Measurements from ENCODE around the gene KCNJ8.
"Not testable (repeated sequence)": the region's sequence is repeated elsewhere in the genome, so short reads cannot be mapped to it uniquely, and the experiment has no call there.

The KCNJ8 gene

DNA sequence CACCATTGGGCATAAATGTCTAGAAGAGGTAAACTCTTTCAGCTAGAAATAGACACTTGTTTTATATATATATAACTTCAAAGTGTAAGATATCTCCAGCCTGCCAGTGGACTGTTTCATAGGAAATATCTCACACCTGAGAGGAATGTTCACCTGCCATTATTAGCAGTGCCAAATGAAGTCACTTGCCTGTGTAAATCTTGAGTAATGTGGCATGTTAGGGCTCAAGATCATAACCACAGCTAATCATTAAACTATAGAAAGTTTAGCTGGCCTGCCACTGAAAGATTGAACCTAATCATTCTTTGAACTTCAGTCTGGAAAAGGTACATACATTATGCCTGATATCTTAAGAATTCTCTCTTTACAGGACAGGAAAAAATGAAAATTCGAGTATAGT lies 25.5 kb upstream of the KCNJ8 start:
- DNase-seq (ENCODE audit: low read depth): no peak
- TF ChIP-seq, protein P1, sequence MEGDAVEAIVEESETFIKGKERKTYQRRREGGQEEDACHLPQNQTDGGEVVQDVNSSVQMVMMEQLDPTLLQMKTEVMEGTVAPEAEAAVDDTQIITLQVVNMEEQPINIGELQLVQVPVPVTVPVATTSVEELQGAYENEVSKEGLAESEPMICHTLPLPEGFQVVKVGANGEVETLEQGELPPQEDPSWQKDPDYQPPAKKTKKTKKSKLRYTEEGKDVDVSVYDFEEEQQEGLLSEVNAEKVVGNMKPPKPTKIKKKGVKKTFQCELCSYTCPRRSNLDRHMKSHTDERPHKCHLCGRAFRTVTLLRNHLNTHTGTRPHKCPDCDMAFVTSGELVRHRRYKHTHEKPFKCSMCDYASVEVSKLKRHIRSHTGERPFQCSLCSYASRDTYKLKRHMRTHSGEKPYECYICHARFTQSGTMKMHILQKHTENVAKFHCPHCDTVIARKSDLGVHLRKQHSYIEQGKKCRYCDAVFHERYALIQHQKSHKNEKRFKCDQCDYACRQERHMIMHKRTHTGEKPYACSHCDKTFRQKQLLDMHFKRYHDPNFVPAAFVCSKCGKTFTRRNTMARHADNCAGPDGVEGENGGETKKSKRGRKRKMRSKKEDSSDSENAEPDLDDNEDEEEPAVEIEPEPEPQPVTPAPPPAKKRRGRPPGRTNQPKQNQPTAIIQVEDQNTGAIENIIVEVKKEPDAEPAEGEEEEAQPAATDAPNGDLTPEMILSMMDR (conservative IDR thresholded peaks at IDR 0.05; ENCODE audit: low read length): no peak
- no peak overlapping the region for H3K4me3 ChIP-seq (ENCODE audit: low read length)

DNA sequence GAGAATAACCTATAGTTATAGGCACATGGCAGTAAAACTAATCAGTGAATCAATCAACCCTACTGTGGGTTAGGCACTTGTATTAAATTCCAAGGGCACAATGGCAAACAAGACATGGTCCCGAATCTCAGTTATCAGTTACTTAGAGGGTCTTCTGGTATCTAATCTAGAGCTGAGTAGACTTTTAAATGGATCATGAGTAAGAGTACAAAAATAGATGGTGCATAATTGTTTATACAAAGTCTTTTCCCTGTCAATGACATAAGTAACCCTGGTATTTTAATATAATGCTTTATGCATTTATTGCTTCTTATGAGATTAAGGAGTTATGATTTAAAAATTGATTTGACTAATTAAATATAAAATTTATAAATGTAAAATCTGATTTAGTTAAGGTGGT lies 23.0 kb upstream of the KCNJ8 start:
- H3K4me3 ChIP-seq (ENCODE audit: low read length): no peak overlapping the region
- TF ChIP-seq, protein P1 (conservative IDR thresholded peaks at IDR 0.05; ENCODE audit: low read length): no peak
- DNase-seq (ENCODE audit: low read depth): no peak

DNA sequence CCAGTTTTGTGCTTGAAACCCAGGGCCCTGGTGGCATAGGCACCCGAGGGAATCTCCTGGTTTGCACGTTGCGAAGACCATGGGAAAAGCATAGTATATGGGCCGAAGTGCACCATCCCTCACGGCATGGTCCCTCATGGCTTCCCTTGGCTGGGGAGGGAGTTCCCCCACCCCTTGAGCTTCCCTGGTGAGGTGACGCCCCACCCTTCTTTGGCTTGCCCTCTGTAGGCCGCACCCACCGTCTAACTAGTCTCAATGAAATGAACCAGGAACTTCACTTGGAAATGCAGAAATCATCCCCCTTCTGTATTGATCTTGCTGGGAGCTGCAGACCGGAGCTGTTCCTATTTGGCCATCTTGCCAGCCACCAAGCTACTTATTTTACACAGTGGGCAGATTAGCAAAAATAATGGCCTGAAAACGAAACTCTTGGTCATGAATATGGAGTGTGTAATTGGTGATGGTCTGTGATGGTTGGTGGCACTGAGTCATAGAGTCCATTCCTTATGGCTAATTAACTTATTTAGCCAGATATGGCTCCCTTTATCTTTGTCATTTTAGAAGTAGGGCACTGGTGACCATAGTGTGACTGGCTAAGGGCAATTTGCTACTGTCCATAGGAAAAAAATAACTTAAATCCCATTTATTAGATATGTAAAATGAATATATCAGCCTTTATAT lies 21.3 kb upstream of the KCNJ8 start:
- no peak overlapping the region for H3K4me3 ChIP-seq (ENCODE audit: low read length)
- TF ChIP-seq, protein P1 (conservative IDR thresholded peaks at IDR 0.05; ENCODE audit: low read length): no peak
- DNase-seq (ENCODE audit: low read depth): no peak

DNA sequence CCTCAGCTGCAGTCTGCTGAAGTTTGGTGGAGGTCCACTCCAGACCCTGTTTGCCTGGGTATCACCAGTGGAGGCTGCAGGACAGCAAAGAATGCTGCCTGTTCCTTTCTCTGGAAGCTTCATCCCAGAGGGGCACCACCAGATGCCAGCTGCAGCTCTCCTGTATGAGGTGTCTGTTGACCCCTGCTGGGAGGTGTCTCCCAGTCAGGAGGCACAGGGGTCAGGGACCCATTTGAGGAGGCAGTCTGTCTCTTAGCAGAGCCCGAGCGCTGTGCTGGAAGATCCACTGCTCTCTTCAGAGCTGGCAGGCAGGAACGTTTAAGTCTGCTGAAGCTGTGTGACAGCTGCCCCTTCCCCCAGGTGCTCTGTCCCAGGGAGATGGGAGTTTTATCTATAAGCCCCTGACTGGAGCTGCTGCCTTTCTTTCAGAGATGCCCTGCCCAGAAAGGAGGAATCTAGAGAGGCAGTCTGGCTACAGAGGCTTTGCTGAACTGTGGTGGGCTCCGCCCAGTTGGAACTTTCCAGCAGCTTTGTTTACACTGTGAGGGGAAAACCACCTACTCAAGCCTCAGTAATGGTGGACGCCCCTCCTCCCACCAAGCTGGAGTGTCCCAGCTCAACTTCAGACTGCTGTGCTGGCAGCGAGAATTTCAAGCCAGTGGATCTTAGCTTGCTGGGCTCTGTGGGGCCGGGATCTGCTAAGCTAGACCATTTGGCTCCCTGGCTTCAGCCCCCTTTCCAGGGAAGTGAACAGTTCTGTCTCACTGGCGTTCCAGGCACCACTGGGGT lies 20.5 kb upstream of the KCNJ8 start:
- H3K4me3 ChIP-seq (ENCODE audit: low read length); DNase-seq (ENCODE audit: low read depth): not testable (repeated sequence)

DNA sequence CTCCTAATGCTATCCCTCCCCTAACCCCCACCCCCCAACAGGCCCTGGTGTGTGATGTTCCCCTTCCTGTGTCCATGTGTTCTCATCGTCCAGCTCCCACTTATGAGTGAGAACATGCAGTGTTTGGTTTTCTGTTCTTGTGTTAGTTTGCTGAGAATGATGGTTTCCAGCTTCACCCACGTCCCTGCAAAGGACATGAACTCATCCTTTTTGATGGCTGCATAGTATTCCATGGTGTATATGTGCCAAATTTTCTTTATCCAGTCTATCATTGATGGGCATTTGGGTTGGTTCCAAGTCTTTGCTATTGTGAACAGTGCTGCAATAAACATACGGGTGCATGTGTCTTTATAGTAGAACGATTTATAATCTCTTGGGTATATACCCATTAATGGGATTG lies 15.2 kb upstream of the KCNJ8 start:
- not testable (repeated sequence) for H3K4me3 ChIP-seq (ENCODE audit: low read length); DNase-seq (ENCODE audit: low read depth)

DNA sequence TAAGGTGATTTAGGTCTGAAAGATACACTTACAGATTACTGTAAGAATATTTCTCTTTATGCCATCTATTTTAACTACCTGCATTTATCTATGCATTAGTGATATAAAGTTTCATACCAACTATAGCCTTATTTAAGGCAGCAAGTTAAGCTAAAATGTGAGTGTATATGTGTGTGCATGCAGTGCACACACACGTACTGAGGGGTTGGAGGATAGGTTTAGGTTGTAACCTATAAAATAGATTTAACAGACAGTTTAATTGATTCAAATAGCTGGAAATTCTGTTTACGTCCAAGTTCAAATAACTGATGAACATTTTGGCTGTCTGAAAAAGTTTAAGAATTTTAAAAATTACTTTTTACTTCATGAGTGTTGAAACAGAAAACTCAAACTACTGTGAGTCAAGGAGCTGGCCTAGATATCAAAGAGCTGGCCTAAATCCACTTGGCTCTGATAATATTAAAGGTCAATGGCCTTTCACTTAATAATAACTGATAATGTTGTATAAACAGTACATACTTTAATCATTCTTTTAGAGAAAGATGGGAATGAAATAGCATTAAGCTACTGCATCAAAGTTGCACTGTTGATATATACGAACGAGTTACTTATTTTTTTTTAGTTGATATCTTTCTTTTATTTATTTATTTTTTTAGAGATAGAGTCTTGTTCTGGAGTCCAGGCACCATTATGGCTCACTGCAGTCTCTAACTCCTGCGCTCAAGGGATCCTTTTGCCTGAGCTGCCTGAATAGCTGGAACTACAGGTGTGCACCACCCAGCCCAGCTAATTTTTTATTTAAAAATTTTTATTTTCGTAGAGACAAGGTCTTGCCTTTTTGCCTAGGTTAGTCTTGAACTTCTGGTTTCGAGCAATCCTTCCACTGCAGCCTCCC lies 13.8 kb upstream of the KCNJ8 start:
- DNase-seq (ENCODE audit: low read depth): no peak
- TF ChIP-seq, protein P1 (conservative IDR thresholded peaks at IDR 0.05; ENCODE audit: low read length): no peak

DNA sequence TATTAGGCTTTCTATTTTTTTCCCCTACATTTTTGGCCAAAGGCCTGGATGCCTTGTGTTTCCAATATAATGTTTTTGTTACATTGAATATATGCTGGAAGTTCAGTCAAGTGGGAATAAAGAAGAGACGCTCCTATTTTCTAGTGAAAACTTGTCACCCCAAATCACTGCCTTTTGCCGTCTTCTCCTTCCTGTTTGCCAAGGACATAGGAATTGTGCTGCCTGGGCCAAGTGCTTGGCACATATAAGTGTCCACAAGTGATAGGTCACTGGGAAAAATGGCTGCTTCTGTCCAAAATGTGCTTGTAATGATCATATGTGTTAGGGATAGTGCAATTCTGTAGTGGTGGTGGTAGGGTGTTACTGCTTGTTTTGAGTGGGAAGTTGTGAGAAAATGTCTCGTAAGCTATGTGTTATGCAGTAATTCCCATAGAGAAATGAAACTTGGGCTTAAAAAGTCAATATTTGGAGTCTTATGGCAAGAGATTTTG lies 11.6 kb upstream of the KCNJ8 start:
- TF ChIP-seq, protein P1 (conservative IDR thresholded peaks at IDR 0.05; ENCODE audit: low read length): no peak
- H3K4me3 ChIP-seq (ENCODE audit: low read length): no peak overlapping the region
- DNase-seq (ENCODE audit: low read depth): no peak

More for the DNA sequence above, 13.8 kb upstream of the KCNJ8 start:
- H3K4me3 ChIP-seq (ENCODE audit: low read length): no peak overlapping the region

DNA sequence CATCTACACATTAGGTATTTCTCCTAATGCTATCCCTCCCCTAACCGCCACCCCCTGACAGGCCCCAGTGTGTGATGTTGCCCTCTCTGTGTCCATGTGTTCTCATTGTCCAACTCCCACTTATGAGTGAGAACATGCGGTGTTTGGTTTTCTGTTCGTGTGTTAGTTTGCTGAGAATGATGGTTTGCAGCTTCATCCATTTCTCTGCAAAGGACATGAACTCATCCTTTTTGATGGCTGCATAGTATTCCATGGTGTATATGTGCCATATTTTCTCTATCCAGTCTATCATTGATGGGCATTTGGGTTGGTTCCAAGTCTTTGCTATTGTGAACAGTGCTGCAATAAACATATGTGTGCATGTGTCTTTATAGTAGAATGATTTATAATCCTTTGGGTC lies 8.2 kb upstream of the KCNJ8 start:
- not testable (repeated sequence) for H3K4me3 ChIP-seq (ENCODE audit: low read length); DNase-seq (ENCODE audit: low read depth)
